ENCODE results near the gene SMARCA5.

The SMARCA5 gene

DNA sequence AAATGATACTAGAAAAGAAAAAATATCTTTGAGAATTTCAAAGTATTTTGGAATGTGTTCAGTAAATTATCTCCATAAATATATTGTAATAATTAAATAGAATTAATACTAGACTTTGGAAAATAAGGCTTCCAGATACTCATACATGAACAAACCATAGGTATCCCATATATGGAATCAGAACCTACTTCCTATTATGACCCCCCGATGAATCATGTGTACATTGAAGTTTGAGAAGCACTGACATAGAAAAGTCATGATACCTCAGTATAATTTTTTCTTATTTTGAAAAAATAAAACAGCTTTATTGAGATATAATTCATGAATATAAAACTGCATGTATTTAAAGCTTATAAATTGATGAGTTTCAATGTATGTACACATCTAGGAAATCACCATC lies 27.2 kb upstream of the SMARCA5 start:
- TF ChIP-seq, protein P1, sequence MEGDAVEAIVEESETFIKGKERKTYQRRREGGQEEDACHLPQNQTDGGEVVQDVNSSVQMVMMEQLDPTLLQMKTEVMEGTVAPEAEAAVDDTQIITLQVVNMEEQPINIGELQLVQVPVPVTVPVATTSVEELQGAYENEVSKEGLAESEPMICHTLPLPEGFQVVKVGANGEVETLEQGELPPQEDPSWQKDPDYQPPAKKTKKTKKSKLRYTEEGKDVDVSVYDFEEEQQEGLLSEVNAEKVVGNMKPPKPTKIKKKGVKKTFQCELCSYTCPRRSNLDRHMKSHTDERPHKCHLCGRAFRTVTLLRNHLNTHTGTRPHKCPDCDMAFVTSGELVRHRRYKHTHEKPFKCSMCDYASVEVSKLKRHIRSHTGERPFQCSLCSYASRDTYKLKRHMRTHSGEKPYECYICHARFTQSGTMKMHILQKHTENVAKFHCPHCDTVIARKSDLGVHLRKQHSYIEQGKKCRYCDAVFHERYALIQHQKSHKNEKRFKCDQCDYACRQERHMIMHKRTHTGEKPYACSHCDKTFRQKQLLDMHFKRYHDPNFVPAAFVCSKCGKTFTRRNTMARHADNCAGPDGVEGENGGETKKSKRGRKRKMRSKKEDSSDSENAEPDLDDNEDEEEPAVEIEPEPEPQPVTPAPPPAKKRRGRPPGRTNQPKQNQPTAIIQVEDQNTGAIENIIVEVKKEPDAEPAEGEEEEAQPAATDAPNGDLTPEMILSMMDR (IDR thresholded peaks at IDR 0.05; ENCODE audit: control insufficient read depth, insufficient read depth, low read depth, low read length, missing control alignments) = no peak
- H3K4me3 ChIP-seq (ENCODE audit: control insufficient read depth, low read depth, low read length) = no peak overlapping the region

DNA sequence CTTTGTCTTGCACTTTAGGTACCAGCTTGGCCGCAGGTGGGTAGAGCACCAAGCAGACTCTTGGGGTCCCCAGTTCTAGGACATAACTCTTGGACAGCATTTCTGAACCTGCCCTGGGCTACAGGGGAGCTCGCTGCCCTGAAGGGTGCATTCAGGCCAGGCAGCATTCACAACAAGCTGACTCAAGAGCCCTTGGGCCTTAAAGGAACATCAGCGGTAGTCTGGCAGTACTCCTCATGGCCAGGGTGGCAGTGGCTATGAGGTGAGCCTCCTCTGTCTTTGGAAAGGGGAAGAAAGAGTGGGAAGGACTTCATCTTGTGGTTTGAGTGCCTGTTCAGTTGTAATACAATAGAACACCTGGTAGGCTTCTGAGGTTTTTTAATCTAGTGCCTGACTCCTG lies 24.8 kb upstream of the SMARCA5 start:
- H3K4me3 ChIP-seq (ENCODE audit: control insufficient read depth, low read depth, low read length) = no peak overlapping the region
- TF ChIP-seq, protein P1 (IDR thresholded peaks at IDR 0.05; ENCODE audit: control insufficient read depth, insufficient read depth, low read depth, low read length, missing control alignments) = no peak
- no peak for DNase-seq (ENCODE audit: low read depth)

More for the DNA sequence above, 27.2 kb upstream of the SMARCA5 start:
- DNase-seq (ENCODE audit: low read depth) = no peak

DNA sequence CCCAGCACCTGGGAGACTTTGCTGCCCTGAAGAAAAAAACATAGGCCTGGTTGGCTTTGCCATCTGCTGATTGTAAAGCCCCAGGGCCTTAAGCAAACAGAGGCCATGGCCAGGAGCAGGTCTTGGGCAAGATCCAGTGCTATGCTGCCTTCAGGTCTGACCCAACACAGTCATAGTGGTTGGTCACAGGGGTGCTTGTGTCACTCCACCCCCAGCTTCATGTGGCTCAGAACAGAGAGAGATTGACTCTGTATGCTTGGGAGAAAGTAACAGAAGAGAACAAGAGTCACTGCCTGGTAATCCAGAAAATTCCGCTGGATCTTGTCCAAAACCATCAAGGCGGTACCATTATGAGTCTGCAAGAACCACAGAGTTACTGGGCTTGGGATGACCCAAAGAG lies 24.4 kb upstream of the SMARCA5 start:
- no peak for DNase-seq (ENCODE audit: low read depth)
- TF ChIP-seq, protein P1 (IDR thresholded peaks at IDR 0.05; ENCODE audit: control insufficient read depth, insufficient read depth, low read depth, low read length, missing control alignments) = no peak
- H3K4me3 ChIP-seq (ENCODE audit: control insufficient read depth, low read depth, low read length) = no peak overlapping the region

DNA sequence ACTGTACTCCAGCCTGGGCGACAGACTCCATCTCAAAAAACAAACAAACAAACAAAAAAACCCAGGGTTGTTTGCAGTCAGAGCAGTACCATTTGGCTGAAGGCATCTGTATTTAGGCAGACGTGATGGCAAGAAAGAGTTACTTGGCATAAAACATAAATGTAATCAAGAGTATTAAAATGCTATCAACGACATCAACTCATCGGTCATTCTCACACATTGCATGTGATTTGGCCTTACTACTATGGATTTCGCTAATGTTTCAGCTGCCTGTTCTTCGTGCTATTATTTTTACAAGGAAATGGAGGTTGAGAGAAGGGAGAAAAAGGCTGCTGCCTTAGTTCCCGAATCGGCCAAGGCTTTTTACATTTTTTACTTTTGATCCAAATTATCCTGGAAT lies 15.5 kb upstream of the SMARCA5 start:
- no peak overlapping the region for H3K4me3 ChIP-seq (ENCODE audit: control insufficient read depth, low read depth, low read length)
- TF ChIP-seq, protein P1 (IDR thresholded peaks at IDR 0.05; ENCODE audit: control insufficient read depth, insufficient read depth, low read depth, low read length, missing control alignments) = no peak
- no peak for DNase-seq (ENCODE audit: low read depth)

DNA sequence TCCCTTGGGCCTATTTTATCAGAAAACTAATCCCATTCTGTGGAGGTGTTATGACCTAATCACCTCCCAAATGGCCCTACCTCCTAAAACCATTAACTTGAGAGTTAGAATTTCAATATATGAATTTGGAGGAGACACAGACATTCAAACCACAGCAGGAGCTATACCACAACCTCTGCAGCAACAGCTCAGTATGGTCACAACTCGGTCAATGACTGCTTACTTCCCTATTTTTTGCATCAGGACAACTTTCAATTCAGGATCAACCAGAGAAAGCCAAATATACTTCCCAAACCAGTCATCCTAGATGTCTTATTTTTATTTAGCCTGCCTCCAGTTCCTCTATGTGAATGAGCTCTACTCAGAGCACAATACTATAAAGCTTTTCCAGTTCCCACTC lies 11.3 kb upstream of the SMARCA5 start:
- TF ChIP-seq, protein P1 (IDR thresholded peaks at IDR 0.05; ENCODE audit: control insufficient read depth, insufficient read depth, low read depth, low read length, missing control alignments) = no peak
- DNase-seq (ENCODE audit: low read depth) = no peak

DNA sequence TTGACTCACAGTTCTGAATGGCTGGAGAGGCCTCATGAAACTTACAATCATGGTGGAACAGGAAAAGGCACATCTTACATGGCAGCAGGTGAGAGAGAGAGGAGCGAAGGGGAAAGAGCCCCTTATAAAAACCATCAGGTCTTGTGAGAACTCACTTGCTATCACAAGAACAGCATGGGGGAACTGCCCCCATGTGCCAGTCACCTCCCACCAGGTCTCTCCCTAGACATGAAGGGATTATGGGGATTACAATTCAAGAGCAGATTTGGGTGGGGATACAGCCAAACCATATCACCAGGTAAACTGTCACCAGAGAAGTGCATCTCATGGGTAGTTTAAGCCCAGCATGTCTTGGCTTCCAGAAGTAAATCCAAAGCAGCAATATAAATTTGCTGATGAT lies 7.5 kb upstream of the SMARCA5 start:
- no peak overlapping the region for H3K4me3 ChIP-seq (ENCODE audit: control insufficient read depth, low read depth, low read length)
- TF ChIP-seq, protein P1 (IDR thresholded peaks at IDR 0.05; ENCODE audit: control insufficient read depth, insufficient read depth, low read depth, low read length, missing control alignments) = no peak
- no peak for DNase-seq (ENCODE audit: low read depth)

More for the DNA sequence above, 11.3 kb upstream of the SMARCA5 start:
- no peak overlapping the region for H3K4me3 ChIP-seq (ENCODE audit: control insufficient read depth, low read depth, low read length)

DNA sequence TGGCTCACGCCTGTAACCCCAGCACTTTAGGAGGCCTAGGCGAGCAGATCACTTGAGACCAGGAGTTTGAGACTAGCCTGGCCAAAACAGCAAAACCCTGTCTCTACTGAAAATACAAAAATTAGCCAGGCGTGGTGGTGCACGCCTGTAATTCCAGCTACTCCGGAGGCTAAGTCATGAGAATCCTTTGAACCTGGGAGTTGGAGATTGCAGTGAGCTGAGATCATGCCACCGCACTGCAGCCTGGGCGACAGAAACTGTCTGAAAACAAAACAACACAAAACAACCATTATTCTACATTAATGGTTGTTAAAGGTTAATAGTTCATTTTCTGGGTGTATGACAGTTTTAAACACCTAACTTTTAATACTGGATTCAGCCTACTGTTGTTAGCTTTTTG lies 1.6 kb upstream of the SMARCA5 start:
- H3K4me3 ChIP-seq (ENCODE audit: control insufficient read depth, low read depth, low read length) = no peak overlapping the region
- TF ChIP-seq, protein P1 (IDR thresholded peaks at IDR 0.05; ENCODE audit: control insufficient read depth, insufficient read depth, low read depth, low read length, missing control alignments) = no peak
- DNase-seq (ENCODE audit: low read depth) = no peak

Measured in AG09309 (cell line).